Activated T-cell treated with anti-CD3 and anti-CD28 coated beads, Interleukin-2, amount 50 U/mL, for 1 hour (primary cell): ENCODE measurements around the gene CYB5RL.
"Not testable (repeated sequence)": the region's sequence is repeated elsewhere in the genome, so short reads cannot be mapped to it uniquely, and the experiment has no call there.

Experiments used
- DNase-seq: peaks from one replicate; pipeline ENCODE4 v3.0.0-alpha.2; 2020

The CYB5RL gene

GRCh38 chr1:54186056-54186455, 13.8 kb downstream of the CYB5RL start:
- no peak for DNase-seq

- DNase-seq = no peak
Measured at GRCh38 chr1:54180701-54181360, 19.0 kb downstream of the CYB5RL start.

GRCh38 chr1:54178296-54179070, 21.3 kb downstream of the CYB5RL start:
- no peak for DNase-seq

GRCh38 chr1:54177726-54178125, 22.1 kb downstream of the CYB5RL start:
- no peak for DNase-seq

- no peak for DNase-seq
Measured at GRCh38 chr1:54176621-54177327, 23.1 kb downstream of the CYB5RL start.

- no peak for DNase-seq
Measured at GRCh38 chr1:54174106-54174505, 25.7 kb downstream of the CYB5RL start.

- no peak for DNase-seq
Measured at GRCh38 chr1:54173681-54174080, 26.1 kb downstream of the CYB5RL start.

GRCh38 chr1:54172614-54173599, 26.9 kb downstream of the CYB5RL start:
- DNase-seq = no peak

GRCh38 chr1:54171606-54172005, 28.2 kb downstream of the CYB5RL start:
- DNase-seq = no peak

- DNase-seq = no peak
Measured at GRCh38 chr1:54171016-54171415, 28.8 kb downstream of the CYB5RL start.

- DNase-seq = no peak
Measured at GRCh38 chr1:54169068-54169467, 30.8 kb downstream of the CYB5RL start.

GRCh38 chr1:54168206-54168965, 31.4 kb downstream of the CYB5RL start:
- no peak for DNase-seq

GRCh38 chr1:54167422-54168139, 32.2 kb downstream of the CYB5RL start:
- no peak for DNase-seq

- not testable (repeated sequence) for DNase-seq
Measured at GRCh38 chr1:54166357-54166756, 33.5 kb downstream of the CYB5RL start.

GRCh38 chr1:54165146-54165545, 34.7 kb downstream of the CYB5RL start:
- DNase-seq = no peak

- no peak for DNase-seq
Measured at GRCh38 chr1:54163573-54163972, 36.3 kb downstream of the CYB5RL start.

GRCh38 chr1:54163051-54163450, 36.8 kb downstream of the CYB5RL start:
- no peak for DNase-seq

GRCh38 chr1:54161495-54162168, 38.2 kb downstream of the CYB5RL start:
- no peak for DNase-seq

- DNase-seq = no peak
Measured at GRCh38 chr1:54160351-54160750, 39.5 kb downstream of the CYB5RL start.

GRCh38 chr1:54159733-54160316, 40.0 kb downstream of the CYB5RL start:
- no peak for DNase-seq
